Stimulated activated CD4-positive, alpha-beta T cell treated with anti-CD3 and anti-CD28 coated beads, Interleukin-15, amount 100 ng/mL, for 48 hours (primary cell): ENCODE data around the gene UTP14A.
"Not testable (repeated sequence)": the region's sequence is repeated elsewhere in the genome, so short reads cannot be mapped to it uniquely, and the experiment has no call there.

ENCODE experiments used
- DNase-seq, 2 donors: peaks; one replicate each; pipeline ENCODE4 v3.0.0-alpha.2; 2020; ENCODE audit warnings: low read depth in 2 of 2

Gene UTP14A, protein sequence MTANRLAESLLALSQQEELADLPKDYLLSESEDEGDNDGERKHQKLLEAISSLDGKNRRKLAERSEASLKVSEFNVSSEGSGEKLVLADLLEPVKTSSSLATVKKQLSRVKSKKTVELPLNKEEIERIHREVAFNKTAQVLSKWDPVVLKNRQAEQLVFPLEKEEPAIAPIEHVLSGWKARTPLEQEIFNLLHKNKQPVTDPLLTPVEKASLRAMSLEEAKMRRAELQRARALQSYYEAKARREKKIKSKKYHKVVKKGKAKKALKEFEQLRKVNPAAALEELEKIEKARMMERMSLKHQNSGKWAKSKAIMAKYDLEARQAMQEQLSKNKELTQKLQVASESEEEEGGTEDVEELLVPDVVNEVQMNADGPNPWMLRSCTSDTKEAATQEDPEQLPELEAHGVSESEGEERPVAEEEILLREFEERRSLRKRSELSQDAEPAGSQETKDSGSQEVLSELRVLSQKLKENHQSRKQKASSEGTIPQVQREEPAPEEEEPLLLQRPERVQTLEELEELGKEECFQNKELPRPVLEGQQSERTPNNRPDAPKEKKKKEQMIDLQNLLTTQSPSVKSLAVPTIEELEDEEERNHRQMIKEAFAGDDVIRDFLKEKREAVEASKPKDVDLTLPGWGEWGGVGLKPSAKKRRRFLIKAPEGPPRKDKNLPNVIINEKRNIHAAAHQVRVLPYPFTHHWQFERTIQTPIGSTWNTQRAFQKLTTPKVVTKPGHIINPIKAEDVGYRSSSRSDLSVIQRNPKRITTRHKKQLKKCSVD

DNA sequence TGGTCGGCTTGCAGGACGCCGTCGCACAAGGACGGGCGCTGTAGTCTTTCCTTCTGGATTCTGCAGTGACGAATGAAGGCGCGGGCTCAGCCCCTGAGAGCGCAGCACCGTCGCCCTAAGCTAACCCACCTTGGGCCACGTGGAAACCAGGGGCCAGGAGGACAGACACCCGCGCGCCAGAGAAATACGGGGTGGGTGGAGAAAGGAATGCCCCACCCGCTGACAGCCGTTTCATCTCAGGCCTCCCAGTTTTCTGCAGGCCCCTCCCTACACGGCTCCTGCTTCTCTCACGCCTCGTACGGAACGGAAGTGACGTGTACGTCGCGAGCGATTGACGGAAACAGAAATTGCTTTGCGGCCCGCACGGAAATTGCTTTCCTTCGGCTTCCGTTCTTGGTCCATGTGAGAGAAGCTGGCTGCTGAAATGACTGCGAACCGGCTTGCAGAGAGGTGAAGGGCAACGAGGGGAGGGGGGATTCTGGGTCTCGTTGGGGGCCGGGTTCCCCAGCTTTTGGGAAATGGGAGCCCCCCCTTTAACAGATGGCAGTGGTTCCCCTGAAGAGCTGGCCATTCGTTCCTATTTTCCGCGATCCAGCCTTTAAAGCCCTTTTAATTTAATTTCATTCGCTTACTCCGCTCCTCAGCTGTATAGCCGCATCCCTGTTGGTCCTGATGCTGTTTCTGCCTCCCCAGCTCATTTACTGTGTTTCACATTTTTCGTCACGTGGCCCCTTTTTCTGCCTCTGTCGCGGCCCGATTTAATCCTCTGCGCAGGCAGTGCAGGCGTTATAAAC, at the start of gene UTP14A:
UTP14A (plus strand) TSS at position 378 of the 794 bp plus-strand sequence; CDS start at position 425, 47 bp downstream.
- peak; percentile 73 to 75 for DNase-seq

DNA sequence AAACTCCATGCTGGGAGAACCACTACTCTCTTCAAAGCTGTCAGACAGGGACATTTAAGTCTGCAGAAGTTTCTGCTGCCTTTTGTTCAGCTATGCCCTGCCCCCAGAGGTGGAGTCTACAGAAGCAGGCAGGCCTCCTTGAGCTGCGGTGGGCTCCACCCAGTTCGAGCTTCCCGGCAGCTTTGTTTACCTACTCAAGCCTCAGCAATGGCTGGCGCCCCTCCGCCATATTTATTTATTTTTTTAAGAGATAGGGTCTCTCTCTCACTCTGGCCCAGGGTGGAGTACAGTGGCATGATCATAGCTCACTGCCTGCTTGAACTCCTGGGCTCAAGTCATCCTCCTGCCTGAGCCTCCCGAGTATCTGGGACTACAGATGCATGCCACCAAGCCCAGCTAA, 46.8 kb upstream of the UTP14A start:
- DNase-seq = not testable (repeated sequence)

DNA sequence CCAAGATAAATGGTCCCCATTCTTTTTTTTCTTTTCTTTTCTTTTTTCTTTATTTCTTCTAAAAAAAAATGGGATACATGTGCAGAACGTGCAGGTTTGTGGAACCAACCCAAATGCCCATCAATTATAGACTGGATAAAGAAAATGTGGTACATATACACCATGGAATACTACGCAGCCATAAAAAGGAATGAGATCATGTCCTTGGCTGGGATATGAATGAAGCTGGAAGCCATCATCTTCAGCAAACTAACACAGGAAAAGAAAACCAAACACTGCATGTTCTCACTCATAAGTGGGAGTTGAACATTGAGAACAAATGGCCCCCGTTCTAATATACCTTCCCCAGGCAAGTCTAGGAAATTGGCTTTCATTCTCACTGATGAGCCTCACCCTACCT, 39.6 kb upstream of the UTP14A start:
- DNase-seq = not testable (repeated sequence)

DNA sequence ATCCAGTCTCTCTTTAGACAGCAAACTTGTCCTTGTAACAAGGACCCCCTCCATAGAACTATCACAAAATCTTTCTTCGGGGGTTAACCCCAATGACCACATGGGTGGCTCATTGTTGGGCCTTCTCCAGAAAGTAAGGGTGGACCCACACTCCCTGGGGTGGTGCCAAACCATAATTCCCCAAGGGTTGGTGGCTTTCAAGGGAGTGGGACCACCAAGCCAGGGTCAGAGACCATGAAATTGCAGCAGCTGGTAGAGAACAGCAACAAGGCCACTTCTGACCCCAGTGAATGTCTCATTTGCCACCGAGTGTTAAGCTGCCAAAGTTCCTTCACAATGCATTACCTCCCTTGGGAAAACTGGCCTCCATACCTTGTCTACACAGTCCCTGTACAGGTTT, 33.4 kb upstream of the UTP14A start:
- no peak for DNase-seq

DNA sequence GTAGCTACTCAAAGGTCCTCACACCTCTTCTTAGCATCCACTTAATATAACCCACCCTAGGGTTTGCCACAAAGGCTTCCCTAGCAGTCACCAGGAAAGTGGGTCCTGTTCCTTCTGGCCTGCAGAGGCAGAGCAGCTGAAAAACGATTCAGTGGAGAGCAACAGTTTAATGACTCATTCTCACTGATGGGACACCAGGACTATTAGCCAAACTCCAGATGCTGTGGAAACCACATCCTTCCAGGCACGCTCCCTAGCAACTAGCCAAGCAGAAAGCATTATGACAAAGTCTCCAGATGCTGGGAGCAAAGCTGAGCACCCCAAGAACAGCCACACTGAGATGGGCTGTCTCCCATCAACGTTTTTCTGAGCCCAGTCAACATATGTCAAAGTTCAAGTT, 30.3 kb upstream of the UTP14A start:
- DNase-seq = no peak

DNA sequence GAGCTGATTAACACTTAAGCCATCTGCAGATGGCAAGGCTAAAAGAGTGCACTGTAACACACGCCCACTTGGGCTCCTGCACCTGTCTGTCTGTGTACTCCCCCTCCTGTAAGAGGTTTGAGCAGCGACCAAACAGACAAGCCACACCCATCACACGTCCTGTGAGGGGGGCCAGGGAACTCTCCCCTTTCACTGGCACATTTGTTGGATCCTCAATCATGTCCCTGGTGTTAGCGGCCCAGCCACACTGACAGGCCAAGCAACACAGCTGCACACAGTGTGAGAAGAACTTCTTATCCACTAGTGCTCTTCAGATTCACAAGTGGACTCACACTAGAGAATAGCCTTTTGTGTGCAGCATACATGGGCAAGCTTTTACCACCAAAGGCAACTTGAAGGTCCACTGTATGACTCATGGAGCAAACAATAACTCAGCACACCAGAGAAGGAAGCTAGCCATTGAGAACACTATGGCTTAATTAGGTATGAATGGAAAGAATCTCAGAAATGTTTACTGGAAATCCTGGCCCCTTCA, 29.1 kb upstream of the UTP14A start:
- DNase-seq = no peak

DNA sequence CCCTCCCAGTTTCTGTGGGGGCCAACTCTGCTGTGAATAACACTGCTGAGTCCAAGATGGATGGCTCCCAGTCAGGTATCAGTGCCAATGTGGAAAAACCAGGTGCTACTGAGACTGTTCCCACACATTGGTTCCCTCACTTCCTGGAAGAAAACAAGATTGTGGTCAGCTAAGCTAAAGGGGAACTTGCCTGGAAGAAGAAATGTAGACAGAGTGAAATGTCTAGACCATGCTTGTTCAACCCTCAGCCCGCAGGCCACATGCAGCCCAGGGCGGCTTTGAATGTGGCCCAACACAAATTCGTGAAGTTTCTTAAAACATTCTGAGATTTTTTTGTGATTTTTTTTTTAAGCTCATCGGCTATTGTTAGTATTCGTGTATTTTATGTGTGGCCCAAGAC, 28.6 kb upstream of the UTP14A start:
- no peak for DNase-seq

DNA sequence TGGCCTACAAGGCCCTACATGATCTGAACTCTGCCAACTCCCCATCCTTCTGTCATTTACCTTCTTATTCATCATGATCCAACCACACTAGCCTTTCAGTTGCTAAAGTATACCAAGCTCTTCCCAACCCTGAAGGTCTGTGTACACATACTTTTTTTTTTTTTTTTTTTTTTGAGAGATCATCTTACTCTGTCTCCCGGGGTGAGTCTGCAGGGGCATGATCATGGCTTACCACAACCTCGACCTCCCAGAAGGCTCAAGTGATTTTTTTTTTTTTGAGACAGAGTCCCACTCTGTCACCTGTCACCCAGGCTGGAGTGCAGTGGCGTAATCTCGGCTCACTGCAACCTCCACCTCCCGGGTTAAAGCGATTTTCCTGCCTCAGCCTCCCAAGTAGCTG, 5.9 kb upstream of the UTP14A start:
- DNase-seq = no peak

DNA sequence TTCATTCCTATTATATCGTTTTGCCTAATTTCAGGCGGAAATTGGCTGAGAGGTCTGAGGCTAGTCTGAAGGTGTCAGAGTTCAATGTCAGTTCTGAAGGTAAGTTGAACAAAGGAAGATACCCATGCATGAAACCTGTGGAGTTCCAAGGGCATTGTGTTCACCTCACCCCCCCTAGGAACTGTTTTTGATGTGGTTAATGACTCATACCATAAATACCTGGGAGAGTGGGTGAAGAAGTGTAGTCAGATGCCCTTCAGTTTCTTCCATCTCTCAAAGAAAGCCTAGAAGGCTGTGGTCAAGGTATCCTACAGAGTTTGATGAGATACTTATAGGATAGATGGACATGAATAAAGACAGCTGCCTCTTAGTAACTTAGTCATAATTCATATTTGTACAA, 2.7 kb downstream of the UTP14A start:
- no peak for DNase-seq

DNA sequence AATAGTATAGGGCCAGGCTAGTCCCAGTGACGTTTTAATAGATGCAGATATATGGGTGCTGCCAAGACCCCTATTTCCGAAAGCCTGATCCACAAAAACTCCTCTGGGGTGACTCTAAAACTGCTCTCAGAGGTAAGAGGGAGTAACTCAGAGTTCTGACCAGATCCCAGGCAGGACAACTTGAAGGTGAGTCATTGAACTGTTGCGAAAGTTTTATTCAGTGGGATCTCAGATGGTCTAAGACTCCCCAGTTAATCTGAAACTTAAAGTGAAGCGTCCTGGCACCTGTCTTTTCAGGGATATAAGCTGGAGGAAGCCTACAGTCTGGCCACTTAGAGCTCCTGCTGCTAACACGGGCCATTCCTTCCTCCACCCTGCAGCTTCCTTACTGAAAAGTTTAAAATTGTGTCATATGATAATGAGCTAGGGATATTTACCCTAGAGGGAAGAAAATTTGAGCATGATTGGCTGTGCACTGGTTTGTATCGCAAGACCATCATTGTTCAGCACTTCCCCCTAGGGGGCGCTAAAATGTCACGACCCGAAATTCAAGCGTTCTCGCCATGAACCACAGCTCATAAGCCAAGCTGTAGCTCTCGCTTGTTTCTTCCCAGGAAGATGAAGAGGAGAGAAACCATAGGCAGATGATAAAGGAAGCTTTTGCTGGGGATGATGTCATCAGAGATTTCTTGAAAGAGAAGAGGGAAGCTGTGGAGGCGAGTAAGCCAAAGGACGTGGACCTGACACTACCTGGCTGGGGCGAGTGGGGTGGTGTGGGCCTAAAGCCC, 19.5 kb downstream of the UTP14A start:
- peak; percentile 21 to 61 for DNase-seq

DNA sequence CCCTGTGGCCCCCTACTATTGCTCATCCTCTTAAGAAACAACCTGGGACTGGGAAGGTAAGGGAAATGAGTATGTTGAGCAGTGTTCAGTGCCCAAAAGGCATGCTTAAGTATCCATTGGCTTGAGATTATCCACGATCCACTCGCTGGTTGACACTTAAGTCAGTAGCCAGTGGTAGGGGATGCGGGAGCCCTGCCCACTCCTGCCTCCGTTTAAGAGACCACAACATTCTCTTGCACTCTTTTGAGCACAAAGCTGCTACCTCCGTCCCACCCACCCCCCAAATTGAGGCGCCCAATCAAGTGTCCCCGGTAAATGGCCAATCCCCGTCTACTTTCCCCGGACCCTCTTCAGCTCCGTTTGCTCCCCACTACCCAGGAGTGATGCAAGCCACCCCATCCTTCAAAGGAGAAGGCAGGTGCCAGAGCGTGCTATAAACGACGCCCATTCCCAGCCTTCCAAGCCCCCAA, 25.0 kb downstream of the UTP14A start:
- no peak for DNase-seq

DNA sequence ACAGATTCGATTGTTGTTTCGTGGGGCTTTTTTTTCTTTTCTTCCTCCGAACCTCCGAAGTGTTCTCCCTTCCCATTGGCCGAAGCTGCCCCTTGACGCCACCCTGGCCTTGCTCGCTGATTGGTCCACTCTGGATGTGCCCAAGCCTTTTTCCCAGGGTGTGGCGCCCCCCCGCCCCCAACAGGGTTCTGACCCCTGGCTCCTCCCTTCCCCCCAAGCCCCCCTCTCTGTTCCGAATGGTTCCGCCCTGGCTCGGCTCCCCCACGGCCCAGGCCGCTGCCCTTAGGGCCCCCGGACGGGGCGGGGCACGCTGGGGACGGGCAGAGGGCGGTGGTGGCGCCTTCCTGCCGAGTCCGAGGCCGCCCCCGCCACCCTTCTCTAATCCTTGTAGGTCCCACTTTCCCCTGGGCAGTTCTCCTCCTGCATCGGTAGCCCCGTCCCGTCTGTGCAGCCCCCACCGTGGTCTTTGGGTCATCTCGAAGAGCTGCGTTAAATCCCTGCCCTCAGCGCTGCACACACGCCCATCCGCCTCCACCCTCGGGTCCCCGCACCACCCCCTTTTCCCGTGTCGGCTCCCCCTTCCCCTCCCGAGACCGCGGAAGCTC, 25.5 kb downstream of the UTP14A start:
- peak; percentile 30 to 58 for DNase-seq

DNA sequence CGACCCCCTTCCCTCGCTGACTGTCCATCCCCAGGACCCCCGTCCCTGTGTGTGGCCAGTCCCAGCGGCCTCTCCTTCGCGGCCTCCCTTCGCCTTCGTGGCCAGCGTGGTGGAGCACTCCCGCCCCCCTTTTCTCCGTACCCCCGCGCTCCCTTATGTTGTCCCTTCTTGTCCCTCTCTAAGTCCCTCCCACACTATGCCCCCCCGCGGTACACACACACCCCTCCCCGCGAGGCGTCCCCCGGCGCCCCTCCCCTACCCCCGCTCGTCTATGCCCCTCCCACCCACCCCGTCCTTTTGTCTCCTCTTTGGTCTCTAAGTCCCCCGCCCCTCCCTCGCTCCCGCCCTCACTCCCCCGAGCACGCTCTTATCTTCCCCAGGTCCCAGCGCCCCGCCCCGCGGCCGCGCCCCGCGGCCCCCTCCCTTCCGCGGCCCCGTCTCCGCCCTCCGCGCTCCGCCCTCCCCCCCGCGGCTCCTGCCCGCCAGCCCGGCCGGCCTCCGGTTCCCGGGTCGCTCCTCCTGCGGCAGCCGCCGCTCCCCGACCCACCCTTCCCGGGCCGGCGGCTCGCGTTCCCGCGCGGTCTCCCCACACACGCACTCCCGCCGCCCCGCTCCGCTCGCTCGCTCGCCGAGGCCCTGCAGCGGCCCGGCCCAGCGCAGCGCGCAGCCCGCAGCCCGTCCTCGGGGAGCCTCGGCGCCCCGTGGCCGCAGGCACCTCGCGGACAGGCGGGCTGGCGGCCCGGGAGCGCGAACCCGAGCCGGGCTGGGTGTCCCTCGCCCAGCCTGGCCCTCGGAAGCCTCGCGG, 26.3 kb downstream of the UTP14A start:
- peak; percentile 50 to 57 for DNase-seq

DNA sequence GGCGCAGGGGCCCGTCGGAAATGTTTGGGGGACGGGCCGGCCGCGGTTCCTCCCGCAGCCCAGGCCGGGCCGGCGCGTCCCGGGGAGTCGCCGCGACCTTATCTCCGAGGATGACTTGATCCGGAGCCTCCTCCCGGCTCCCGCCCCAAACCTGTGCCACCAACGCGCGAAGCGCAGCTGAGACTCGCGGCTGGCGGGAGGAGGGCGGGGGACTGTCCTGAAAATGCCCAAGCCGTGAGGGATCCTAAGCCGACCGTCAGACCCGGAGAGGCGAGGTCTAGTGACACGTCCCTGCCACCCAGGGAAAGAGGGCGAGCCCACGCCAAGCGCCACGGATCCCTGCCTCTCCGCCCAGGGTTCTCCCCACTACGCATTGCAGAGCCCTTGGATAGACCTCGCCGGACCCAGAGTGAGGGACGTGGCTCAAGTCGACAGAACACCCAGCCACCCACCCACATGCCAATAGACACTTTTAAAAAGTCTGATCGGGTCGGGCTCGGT, 26.9 kb downstream of the UTP14A start:
- no peak for DNase-seq

DNA sequence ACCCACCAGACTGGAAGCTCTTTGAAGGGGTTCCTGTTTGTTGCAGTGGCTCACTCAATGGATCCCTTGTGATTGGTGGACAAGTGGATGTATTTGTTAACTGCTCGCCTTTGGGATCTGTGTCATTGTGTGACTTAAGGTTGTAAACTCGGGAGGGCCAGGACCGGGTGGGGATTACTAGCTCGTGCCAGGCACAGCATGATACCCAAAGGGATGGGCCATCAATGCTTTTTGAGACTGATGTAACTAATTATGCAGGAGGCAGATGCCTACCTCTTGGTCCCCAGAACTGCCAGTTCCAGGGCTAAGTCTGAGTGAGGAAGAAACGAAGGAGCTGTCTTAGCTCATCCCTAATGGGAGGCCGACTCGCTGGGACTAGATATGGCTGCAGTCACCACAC, 27.7 kb downstream of the UTP14A start:
- DNase-seq = no peak

DNA sequence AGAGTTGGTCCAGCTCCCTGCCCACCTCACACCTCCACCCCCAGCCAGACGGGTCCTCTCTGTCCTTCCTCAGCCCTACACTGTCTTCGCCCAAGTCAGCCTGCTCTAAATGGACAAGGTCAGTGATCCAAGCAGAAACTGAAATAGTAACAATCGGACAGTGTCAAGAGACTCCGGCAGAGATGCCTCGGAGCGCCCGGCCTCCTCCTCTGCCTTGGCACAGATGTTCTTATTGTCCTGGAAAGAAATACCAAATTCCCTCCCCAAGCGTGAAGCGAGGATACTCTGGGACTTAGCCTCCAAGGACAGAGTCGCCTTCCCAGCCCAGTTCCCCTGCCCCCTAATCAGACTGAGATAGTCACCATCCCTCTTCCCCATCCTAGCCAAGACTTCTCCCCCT, 28.5 kb downstream of the UTP14A start:
- no peak for DNase-seq

DNA sequence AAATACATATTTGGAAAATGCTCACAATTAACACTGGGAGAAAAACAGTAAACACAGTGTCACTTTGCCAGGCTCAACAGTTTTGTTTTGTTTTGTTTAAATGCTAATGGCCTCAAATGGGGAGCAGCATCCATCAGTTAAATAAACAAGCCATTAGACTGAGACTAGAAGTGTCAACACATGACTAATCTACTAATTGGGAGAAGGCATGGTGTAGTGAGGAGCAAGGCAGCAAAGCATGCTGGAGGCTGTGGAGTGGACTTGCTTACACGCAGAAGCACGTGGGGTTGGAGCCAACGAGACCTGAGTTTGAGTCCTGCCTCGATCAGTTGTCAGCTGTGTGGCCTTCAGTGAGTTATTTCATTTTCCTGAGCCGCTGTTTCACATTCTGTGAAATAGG, 29.0 kb downstream of the UTP14A start:
- DNase-seq = no peak

DNA sequence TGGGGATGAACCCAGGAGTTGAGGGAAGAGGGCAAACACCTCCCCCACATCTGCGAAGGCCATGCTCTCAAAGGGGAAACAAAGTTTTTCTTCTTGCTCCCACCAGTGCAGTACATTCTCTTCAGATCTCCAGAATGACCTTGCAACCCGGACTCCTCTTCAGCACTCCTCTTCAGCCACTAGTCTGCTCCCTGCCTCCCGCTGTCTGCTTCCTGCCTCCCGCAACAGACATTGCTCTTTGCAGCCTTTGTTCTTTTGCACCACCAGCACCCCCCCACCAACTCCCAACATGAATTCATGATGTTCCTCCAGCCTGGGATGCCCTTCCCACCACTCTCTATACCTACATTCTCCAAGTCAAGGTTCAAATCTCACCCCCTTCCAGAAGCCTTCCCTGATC, 32.1 kb downstream of the UTP14A start:
- DNase-seq = no peak

DNA sequence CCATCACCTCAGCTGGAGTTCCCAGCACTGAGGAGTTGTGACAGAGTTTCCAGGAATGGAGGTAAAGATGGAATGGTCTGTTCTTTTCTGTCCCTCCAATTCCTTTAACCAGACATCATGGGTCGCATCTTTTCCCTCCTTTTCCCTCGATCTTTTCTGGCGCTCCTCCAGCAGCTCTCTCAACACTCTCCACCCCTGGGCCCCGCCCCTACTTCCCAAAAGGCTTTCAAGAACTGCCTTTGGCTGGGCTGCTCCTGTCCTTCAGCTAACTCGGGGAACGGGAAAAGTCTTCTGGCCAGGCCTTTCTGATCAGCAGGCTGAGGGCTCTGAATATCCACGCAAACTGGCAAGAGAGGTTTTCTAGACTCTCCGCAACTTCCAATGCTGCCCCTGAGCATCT, 34.0 kb downstream of the UTP14A start:
- no peak for DNase-seq

DNA sequence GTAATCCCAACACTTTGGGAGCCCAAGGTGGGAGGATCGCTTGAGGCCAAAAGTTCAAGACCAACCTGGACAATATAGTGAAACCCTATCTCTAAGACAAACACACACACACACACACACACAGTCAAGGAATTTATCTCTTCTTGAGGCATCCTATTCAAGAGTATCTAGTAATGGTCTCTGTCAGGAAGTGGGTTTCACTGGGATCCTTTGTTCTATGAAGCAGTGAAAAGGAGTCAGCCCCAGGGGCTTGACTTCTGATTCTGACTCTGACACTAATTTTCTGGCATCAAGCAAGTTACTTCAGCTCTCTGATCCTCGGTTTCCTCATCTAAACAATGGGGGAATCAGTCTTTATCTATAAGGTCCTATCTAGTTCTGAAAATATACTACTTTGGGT, 34.8 kb downstream of the UTP14A start:
- no peak for DNase-seq
